A549 (cell line): ENCODE measurements around the gene PRDM15. TPM values are rescaled to one million over a fixed set of nuclear protein-coding genes. Genes with fewer than 3 reads are reported as not detected.

Experiments used
- ATAC-seq, 2 experiments: fragments of 200-7000 bp in 1 of 2; fragments of >200 bp in 1 of 2; cut with Nextera tagmentation in 1 of 2; cut with Tn5 transposase in 1 of 2; 3 replicates each; pipeline versions ENCODE4 v1.8.0 to v1.9.1; 2018 to 2020; ENCODE audit warnings: mild to moderate bottlenecking in 1 of 2, moderate library complexity in 1 of 2
- CTCF ChIA-PET: fragments of 300-600 bp; sonication (Branson Sonifier 250); formaldehyde crosslinking; extraction: SDS; loops from one replicate; lab custom pipeline; 2021; ENCODE audit warnings: antibody characterized with exemption, inconsistent platforms; lab: Yijun Ruan, JAX
- POLR2A ChIA-PET: fragments of 350-600 bp; formaldehyde crosslinking; extraction: SDS; loops from one replicate; lab custom pipeline; 2021; ENCODE audit warnings: antibody characterized with exemption, inconsistent platforms; lab: Yijun Ruan, JAX
- DNase-seq, 2 experiments: peaks; one replicate each; pipeline versions ENCODE4 v3.0.0 to v3.0.0-alpha.2; 2011 to 2016; ENCODE audit warnings: low read depth in 1 of 2, low spot score in 1 of 2
- FAIRE-seq: peaks from 2 replicates; lab custom pipeline; 2011; peaks lifted over from hg19 to GRCh38; lab: Jason Lieb, UNC
- H3K27ac ChIP-seq, 2 experiments: fragments of >200 bp; sonication (Bioruptor Twin); formaldehyde crosslinking; 3 replicates each; pipeline ENCODE4 v1.5.1; 2016 to 2017
- H3K4me1 ChIP-seq: fragments of >200 bp; sonication (Bioruptor Twin); formaldehyde crosslinking; 3 replicates; pipeline ENCODE4 v1.6.1; 2016
- H3K4me2 ChIP-seq: fragments of >200 bp; sonication (Bioruptor Twin); formaldehyde crosslinking; 3 replicates; pipeline ENCODE4 v1.6.1; 2016
- H3K4me3 ChIP-seq: fragments of >200 bp; sonication (Bioruptor Twin); formaldehyde crosslinking; 3 replicates; pipeline ENCODE4 v1.5.1; 2016
- H3K9me3 ChIP-seq: fragments of >200 bp; sonication (Bioruptor Twin); formaldehyde crosslinking; 3 replicates; pipeline ENCODE4 v1.6.1; 2016
- CBX2 ChIP-seq: fragments of 200-600 bp; sonication (generic); IDR thresholded peaks from 2 replicates; pipeline ENCODE4 v1.6.1; 2016; ENCODE audit warnings: low read depth, mild to moderate bottlenecking, borderline replicate concordance
- CHD4 ChIP-seq: fragments of 200-600 bp; sonication (generic); IDR thresholded peaks from 2 replicates; pipeline ENCODE4 v1.6.1; 2016; ENCODE audit warnings: antibody characterized with exemption, mild to moderate bottlenecking, borderline replicate concordance
- EHMT2 ChIP-seq: fragments of 200-600 bp; sonication (generic); IDR thresholded peaks from 2 replicates; pipeline ENCODE4 v1.6.1; 2016; ENCODE audit warnings: antibody characterized with exemption, low read depth, mild to moderate bottlenecking, moderate library complexity
- EP300 ChIP-seq, 2 experiments: fragments of >200 bp; sonication (Bioruptor Twin); formaldehyde crosslinking; IDR thresholded peaks; 2 replicates in 1 of 2; 3 replicates in 1 of 2; pipeline ENCODE4 v1.6.1; 2016 to 2017
- FOSB ChIP-seq: fragments of 250-450 bp; sonication (Bioruptor Pico); IDR thresholded peaks from 2 replicates; pipeline ENCODE4 v1.5.0; 2020; ENCODE audit warnings: mild to moderate bottlenecking, moderate library complexity
- HES2 ChIP-seq: fragments of >200 bp; sonication (Bioruptor Twin); formaldehyde crosslinking; IDR thresholded peaks from 2 replicates; pipeline ENCODE4 v1.6.1; 2016
- HEYL ChIP-seq: fragments of 250-450 bp; sonication (Bioruptor Pico); IDR thresholded peaks from 2 replicates; pipeline ENCODE4 v1.8.0; 2021; ENCODE audit warnings: mild to moderate bottlenecking, moderate library complexity
- HOXA7 ChIP-seq: fragments of 250-450 bp; sonication (Bioruptor Pico); IDR thresholded peaks from 2 replicates; pipeline ENCODE4 v1.5.0; 2020; ENCODE audit warnings: mild to moderate bottlenecking, moderate library complexity
- HOXB5 ChIP-seq: fragments of 250-450 bp; sonication (Bioruptor Pico); IDR thresholded peaks from 2 replicates; pipeline ENCODE4 v1.5.0; 2020; ENCODE audit warnings: mild to moderate bottlenecking, moderate library complexity
- KDM1A ChIP-seq: fragments of 200-600 bp; sonication (generic); IDR thresholded peaks from 2 replicates; pipeline ENCODE4 v1.6.1; 2016; ENCODE audit warnings: low read depth, mild to moderate bottlenecking
- MAFK ChIP-seq: fragments of 450-650 bp; IDR thresholded peaks from 2 replicates; pipeline ENCODE4 v1.6.1; 2014; ENCODE audit not compliant: partially characterized antibody
- MAZ ChIP-seq: fragments of 150-350 bp; IDR thresholded peaks from 2 replicates; pipeline ENCODE4 v1.6.1; 2014; ENCODE audit warnings: antibody characterized with exemption, low read depth, low read length, borderline replicate concordance
- NR3C1 ChIP-seq: fragments of >200 bp; sonication (Bioruptor Twin); formaldehyde crosslinking; IDR thresholded peaks from 3 replicates; pipeline ENCODE4 v1.6.1; 2017
- PHF8 ChIP-seq: fragments of 200-600 bp; sonication (generic); IDR thresholded peaks from 2 replicates; pipeline ENCODE4 v1.6.1; 2016; ENCODE audit warnings: low read depth, mild to moderate bottlenecking, antibody characterized with exemption, moderate library complexity, borderline replicate concordance
- POLR2AphosphoS2 ChIP-seq: conservative IDR thresholded peaks from 2 replicates; pipeline ENCODE4 v1.6.1; 2012; ENCODE audit warnings: low read length, improper control_type of control experiment, inconsistent platforms
- RFX5 ChIP-seq: fragments of 450-650 bp; IDR thresholded peaks from 2 replicates; pipeline ENCODE4 v1.7.1; 2014; ENCODE audit warnings: antibody characterized with exemption, mild to moderate bottlenecking, moderate library complexity
- RNF2 ChIP-seq: fragments of 200-600 bp; sonication (generic); IDR thresholded peaks from 2 replicates; pipeline ENCODE4 v1.6.1; 2016; ENCODE audit warnings: low read depth, mild to moderate bottlenecking, antibody characterized with exemption, moderate library complexity, borderline replicate concordance
- TFCP2L1 ChIP-seq: fragments of 250-450 bp; sonication (Bioruptor Pico); IDR thresholded peaks from 2 replicates; pipeline ENCODE4 v1.5.0; 2021; ENCODE audit warnings: mild to moderate bottlenecking
- TP53 ChIP-seq: fragments of 250-450 bp; sonication (Bioruptor Pico); IDR thresholded peaks from 2 replicates; pipeline ENCODE4 v1.5.0; 2021; ENCODE audit warnings: mild to moderate bottlenecking, moderate library complexity
- ZC3H11A ChIP-seq: fragments of 450-650 bp; IDR thresholded peaks from 2 replicates; pipeline ENCODE4 v1.6.1; 2014; ENCODE audit warnings: antibody characterized with exemption, mild to moderate bottlenecking
- ZFP36 ChIP-seq: fragments of 450-650 bp; IDR thresholded peaks from 2 replicates; pipeline ENCODE4 v1.6.1; 2014; ENCODE audit warnings: borderline replicate concordance; ENCODE audit not compliant: partially characterized antibody
- ZNF302 ChIP-seq: fragments of 250-450 bp; sonication (Bioruptor Pico); IDR thresholded peaks from 2 replicates; pipeline ENCODE4 v1.9.0; 2021; ENCODE audit warnings: inconsistent platforms, mild to moderate bottlenecking, moderate library complexity
- WGBS: methylation state at CpG from one replicate; pipeline ENCODE4 v1.1.6; 2017; ENCODE audit errors: missing lambda C conversion rate; 5-methylcytosine and 5-hydroxymethylcytosine counted together
- polyA plus RNA-seq, 4 experiments: library from polyadenylated mRNA; depleted of rRNA in 3 of 4; stranded (reverse); fragments of >200 nt; fragmentation: RNase III in 1 of 4; extraction: RNeasy Plus Mini Kit Qiagen cat#74134 plus additional on column Dnase treatment in 1 of 4; gene quantifications; 2 replicates in 3 of 4; 3 replicates in 1 of 4; pipeline ENCODE4 v1.2.3, GENCODE V29; 2011 to 2017
- TF ChIP-seq, protein P1 (sequence below): fragments of >200 bp; sonication (Bioruptor Twin); formaldehyde crosslinking; IDR thresholded peaks from 3 replicates; pipeline ENCODE4 v1.5.1; 2016
- TF ChIP-seq, protein P2 (sequence below): fragments of 200-600 bp; sonication (generic); IDR thresholded peaks from 2 replicates; pipeline ENCODE4 v1.6.1; 2016; ENCODE audit warnings: antibody characterized with exemption, mild to moderate bottlenecking, moderate library complexity
- TF ChIP-seq, protein P3 (sequence below): fragments of 450-650 bp; IDR thresholded peaks from 2 replicates; pipeline ENCODE4 v1.6.1; 2014; ENCODE audit warnings: antibody characterized with exemption

Gene PRDM15
- polyA plus RNA-seq, 2 of the 4 experiments (the other 2 are of a cell fraction): 4.5 to 6.1 TPM

DNA sequence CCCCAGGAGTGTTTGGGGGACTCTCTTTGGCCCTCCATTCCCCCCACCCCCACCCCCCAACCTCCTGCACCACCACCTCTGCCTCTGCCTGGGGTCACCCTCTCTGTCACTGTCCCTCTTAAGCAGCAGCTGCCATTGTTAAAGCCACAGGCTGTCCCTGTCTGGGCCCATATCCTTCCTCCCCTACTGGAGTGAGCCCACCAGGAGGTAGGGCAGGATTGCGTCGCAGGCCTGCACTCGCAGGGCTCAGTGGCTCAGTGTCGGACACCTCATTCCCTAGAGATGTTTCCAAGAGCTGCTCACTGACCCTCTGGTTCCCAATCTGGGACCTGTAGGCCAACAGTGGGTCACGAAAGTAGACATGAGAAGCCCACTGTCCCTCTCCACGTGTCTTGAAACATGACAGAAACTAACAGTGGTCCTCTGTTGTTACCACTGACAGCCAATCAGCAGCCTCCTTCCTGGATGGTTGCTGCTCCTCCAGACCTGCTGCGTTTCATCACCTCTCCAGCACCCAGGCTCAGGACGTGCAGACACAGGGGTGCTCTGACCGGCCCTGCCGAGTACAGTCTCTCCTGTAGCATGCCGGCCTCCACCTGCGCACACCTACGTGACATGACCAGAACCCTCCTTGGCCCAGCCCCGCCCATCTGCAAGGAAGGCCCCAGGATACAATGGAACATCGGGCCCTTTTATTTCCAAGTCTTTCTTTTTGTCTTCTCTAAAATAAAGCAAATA is 7.7 kb downstream of the PRDM15 start:
- WGBS: 94% methylated on average over 13 of the region's 15 CpGs
- TF ChIP-seq NR3C1: no peak
- no peak for TF ChIP-seq HES2
- TF ChIP-seq, protein P1, sequence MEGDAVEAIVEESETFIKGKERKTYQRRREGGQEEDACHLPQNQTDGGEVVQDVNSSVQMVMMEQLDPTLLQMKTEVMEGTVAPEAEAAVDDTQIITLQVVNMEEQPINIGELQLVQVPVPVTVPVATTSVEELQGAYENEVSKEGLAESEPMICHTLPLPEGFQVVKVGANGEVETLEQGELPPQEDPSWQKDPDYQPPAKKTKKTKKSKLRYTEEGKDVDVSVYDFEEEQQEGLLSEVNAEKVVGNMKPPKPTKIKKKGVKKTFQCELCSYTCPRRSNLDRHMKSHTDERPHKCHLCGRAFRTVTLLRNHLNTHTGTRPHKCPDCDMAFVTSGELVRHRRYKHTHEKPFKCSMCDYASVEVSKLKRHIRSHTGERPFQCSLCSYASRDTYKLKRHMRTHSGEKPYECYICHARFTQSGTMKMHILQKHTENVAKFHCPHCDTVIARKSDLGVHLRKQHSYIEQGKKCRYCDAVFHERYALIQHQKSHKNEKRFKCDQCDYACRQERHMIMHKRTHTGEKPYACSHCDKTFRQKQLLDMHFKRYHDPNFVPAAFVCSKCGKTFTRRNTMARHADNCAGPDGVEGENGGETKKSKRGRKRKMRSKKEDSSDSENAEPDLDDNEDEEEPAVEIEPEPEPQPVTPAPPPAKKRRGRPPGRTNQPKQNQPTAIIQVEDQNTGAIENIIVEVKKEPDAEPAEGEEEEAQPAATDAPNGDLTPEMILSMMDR: no peak
- TF ChIP-seq FOSB (CRISPR knock-in tag): no peak
- no peak for TF ChIP-seq CHD4
- TF ChIP-seq ZC3H11A: no peak
- no peak for TF ChIP-seq HEYL
- TF ChIP-seq TP53 (CRISPR knock-in tag): no peak
- H3K9me3 ChIP-seq: no peaks in the 10 kb centered on the region
- CTCF ChIA-PET: interaction anchor here (1.6 kb wide), 1 partner anchor 8 kb away, joined by 3 read pairs; no protein-coding TSS in a partner anchor
- POLR2A ChIA-PET: no interaction called here
- H3K4me2 ChIP-seq: no peak overlapping the region
- no peak overlapping the region for H3K4me3 ChIP-seq
- no peaks in the 10 kb centered on the region for H3K4me1 ChIP-seq
- ATAC-seq (no peak), DNase-seq (no peak), FAIRE-seq (no peak)
- H3K27ac ChIP-seq: no peak overlapping the region

DNA sequence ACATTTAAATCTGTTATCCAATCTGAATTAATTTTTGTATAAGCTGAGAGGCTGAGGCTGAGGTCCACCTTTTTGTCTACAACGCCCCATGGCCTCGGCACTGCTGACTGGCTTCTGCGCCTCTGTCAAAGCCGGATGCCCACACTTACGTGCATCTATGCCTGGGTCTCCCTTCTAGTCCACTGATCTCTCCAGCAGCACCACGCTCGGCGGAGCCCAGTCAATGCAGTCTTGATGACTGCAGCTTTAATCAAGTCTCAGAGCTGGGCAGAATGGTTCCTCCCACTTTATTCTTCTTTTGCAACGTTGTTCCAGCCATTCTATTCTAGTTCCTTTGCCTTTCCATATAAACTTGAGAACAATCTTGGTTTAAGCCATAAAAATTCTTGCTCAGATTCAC is 9.4 kb downstream of the PRDM15 start:
- FAIRE-seq: no peak
- no peak overlapping the region for H3K27ac ChIP-seq
- ChIA-PET CTCF (no interaction called here), POLR2A (no interaction called here)
- no peaks in the 10 kb centered on the region for H3K4me1 ChIP-seq
- no peak for ATAC-seq
- no peak for DNase-seq
- no peak overlapping the region for H3K4me2 ChIP-seq
- no peak overlapping the region for H3K4me3 ChIP-seq
- TF ChIP-seq EHMT2 (no peak), RFX5 (no peak), MAFK (no peak), ZFP36 (no peak), POLR2AphosphoS2 (no peak)
- TF ChIP-seq, protein P2, sequence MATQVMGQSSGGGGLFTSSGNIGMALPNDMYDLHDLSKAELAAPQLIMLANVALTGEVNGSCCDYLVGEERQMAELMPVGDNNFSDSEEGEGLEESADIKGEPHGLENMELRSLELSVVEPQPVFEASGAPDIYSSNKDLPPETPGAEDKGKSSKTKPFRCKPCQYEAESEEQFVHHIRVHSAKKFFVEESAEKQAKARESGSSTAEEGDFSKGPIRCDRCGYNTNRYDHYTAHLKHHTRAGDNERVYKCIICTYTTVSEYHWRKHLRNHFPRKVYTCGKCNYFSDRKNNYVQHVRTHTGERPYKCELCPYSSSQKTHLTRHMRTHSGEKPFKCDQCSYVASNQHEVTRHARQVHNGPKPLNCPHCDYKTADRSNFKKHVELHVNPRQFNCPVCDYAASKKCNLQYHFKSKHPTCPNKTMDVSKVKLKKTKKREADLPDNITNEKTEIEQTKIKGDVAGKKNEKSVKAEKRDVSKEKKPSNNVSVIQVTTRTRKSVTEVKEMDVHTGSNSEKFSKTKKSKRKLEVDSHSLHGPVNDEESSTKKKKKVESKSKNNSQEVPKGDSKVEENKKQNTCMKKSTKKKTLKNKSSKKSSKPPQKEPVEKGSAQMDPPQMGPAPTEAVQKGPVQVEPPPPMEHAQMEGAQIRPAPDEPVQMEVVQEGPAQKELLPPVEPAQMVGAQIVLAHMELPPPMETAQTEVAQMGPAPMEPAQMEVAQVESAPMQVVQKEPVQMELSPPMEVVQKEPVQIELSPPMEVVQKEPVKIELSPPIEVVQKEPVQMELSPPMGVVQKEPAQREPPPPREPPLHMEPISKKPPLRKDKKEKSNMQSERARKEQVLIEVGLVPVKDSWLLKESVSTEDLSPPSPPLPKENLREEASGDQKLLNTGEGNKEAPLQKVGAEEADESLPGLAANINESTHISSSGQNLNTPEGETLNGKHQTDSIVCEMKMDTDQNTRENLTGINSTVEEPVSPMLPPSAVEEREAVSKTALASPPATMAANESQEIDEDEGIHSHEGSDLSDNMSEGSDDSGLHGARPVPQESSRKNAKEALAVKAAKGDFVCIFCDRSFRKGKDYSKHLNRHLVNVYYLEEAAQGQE: no peak
- WGBS: 78% methylated on average over 9 of the region's 9 CpGs
- no peaks in the 10 kb centered on the region for H3K9me3 ChIP-seq

GRCh38 chr21:41868062-41868710 is 11.0 kb downstream of the PRDM15 start:
- H3K4me2 ChIP-seq: no peak overlapping the region
- ChIA-PET POLR2A (no interaction called here), CTCF (interaction anchor here (0.6 kb wide), 2 partner anchors 52 to 637 kb away, joined by 3 to 4 read pairs; no protein-coding TSS in a partner anchor)
- 90% methylated on average over 10 of the region's 10 CpGs for WGBS
- no peak for ATAC-seq
- no peak for FAIRE-seq
- no peak overlapping the region for H3K4me3 ChIP-seq
- no peaks in the 10 kb centered on the region for H3K9me3 ChIP-seq
- DNase-seq: no peak
- H3K27ac ChIP-seq: no peak overlapping the region
- TF ChIP-seq HOXB5 (CRISPR knock-in tag) (no peak), PHF8 (no peak), RNF2 (no peak), CBX2 (no peak), MAZ (no peak), TFCP2L1 (CRISPR knock-in tag) (no peak), RFX5 (no peak), KDM1A (no peak), HOXA7 (CRISPR knock-in tag) (no peak), FOSB (CRISPR knock-in tag) (no peak), EP300 (IDR thresholded peaks at IDR 0.05) (no peak), ZNF302 (CRISPR knock-in tag) (no peak)
- TF ChIP-seq, protein P3, sequence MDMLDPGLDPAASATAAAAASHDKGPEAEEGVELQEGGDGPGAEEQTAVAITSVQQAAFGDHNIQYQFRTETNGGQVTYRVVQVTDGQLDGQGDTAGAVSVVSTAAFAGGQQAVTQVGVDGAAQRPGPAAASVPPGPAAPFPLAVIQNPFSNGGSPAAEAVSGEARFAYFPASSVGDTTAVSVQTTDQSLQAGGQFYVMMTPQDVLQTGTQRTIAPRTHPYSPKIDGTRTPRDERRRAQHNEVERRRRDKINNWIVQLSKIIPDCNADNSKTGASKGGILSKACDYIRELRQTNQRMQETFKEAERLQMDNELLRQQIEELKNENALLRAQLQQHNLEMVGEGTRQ: no peak
- peaks cover 5% of the 10 kb centered on the region; the same call in 2 of the 3 replicates for H3K4me1 ChIP-seq
